Measurements from ENCODE around the gene CACNG1. TPM values are rescaled to one million over a fixed set of nuclear protein-coding genes. Genes with fewer than 3 reads are reported as not detected.
"Not testable (repeated sequence)": the region's sequence is repeated elsewhere in the genome, so short reads cannot be mapped to it uniquely, and the experiment has no call there.

CACNG1 gene
- total RNA-seq, 1 donor from 2014 or later, result not detected

DNA sequence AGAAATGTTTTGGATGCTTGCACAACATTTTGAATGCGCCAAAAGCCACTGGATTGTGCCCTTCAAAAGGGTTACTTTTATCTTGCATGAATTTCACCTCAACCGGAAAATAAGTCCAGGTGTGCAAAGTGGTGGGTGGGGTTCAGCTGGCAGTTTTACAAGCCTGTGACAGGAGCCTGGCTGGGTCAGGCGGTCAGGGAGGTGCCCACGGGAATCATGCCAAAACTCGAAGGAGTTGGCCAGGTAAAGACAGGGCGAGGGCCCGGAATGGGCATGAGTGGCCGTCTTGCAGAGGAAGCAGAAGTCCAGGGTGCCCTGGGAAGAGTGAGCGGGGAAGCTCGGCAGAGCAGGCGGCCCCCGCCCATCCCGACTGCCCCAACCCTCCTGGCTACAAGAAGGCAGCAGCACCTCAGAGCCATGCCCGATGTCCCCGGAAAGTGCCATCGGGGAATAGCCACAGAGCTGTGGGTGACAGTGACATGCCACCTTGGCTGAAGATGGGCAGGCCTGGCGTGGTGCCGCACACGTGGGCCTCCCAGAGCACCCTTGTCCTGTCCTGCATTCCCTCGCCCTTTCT is 19.1 kb upstream of the CACNG1 start:
- DNase-seq (ENCODE audit: low read depth in 2 of 2), result no peak

DNA sequence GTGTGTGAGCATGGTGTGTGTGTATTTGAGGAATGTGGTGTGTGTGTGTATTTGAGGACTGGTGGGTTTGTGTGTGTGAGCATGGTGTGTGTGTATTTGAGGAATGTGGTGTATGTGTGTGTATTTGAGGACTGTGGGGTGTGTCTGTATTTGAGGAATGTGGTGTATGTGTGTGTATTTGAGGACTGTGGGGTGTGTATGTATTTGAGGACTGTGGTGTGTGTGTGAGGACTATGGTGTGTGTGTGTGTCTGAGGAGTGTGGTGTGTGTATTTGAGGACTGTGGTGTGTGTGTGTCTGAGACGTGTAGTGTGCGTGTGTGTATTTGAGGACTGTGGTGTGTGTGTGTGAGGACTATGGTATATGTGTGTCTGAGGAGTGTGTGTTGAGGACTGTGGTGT is 18.0 kb upstream of the CACNG1 start:
- no peak for DNase-seq (ENCODE audit: low read depth in 2 of 2)

DNA sequence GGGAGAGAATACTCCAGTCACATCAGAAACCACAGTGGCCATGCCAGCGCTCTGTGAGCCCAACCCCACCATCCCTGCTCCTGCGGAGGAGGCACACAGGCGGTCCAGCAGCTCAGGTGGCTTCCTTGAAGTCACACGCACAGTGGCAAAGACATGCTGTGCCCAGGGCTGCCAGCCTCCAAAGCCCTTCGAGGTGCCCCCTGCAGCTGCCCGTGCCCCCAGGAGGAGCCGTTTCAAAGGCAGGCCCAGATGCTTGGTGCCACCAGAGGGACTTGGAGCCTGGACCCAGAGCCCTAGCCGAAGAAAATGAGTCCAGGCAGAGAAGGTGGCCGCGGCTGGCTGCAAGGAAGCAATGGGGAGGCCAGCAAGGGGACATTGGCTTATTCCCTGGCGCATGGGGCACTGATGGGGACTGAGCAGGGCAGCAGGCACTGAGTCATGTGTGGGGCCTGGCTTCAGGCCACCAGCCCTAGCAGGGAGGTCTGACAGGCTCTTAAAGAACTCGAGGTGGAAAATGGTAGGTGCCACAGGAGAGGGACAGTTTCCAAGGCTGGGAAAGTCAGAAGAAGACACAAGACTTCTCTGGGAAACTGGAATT is 17.2 kb upstream of the CACNG1 start:
- DNase-seq (ENCODE audit: low read depth in 2 of 2), result no peak

DNA sequence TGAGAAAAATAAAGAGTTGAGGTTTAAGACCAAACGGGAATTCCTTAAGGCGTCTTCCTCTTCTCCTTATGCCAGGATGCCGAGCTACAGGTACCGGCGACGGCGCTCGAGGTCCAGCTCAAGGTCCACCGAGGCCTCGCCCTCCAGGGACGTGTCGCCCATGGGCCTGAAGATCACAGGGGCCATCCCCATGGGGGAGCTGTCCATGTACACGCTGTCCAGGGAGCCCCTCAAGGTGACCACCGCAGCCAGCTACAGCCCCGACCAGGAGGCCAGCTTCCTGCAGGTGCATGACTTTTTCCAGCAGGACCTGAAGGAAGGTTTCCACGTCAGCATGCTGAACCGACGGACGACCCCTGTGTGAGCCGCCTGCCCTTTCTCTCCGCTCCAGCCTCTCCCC is 13.7 kb upstream of the CACNG1 start:
- DNase-seq (ENCODE audit: low read depth in 2 of 2), result no peak

DNA sequence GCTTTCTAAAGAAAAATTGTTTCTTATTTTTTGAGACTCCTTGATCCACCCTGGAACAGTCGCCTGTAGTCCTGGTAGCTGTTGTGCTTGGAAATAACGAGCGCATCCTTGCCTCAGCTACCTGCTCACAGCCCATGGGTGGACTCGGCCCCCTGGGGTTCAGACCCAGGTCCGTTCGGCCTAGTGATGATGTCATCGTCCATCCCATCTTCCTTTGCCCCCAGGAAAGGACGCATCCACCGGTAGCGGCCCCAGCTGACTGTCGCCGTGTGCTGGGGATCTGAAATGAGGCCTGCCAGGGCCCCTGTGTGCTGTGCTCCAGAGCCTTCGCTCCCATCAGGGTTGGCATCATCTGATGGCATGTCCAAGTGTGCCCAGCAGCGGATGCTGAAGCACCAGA is 12.0 kb upstream of the CACNG1 start:
- no peak for DNase-seq (ENCODE audit: low read depth in 2 of 2)

DNA sequence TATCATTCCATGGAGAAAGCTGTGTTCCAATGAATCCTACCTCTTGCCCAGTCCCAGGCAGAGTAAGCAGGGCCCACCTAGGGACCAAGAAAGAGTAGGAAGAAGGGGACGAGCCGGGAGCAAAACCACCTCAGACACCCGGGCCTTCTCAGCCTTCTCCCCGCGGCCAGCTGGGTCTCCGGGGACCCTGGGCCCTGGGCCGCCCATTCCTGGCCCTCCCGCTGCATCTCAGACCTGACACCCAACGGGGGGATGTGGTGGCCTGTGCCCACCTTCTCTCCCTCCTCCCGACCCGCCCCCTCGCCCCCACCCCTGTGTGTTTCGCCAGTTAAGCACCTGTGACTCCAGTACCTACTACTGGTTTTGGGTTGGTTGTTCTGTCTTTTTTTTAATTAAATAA is 11.4 kb upstream of the CACNG1 start:
- DNase-seq (ENCODE audit: low read depth in 2 of 2), result no peak

DNA sequence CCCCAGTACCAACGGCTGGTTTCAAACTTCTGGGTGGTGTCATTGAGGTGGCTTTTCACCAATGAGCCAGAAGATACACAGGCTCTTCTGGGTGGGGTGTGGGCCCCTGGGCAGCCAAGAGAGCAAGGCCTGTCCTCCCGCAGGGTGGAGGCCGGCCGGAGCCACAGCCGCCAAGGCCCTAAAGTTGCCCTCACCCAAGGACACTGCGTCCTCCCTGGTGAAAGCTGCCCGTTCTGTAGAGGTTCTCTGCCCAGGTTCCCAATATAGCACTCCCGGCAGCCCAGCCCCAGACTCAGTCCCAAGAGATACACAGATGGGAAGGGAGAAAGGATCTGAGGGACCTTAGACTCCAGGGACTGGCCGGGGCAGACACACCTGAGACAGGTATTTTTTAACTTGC is 10.7 kb upstream of the CACNG1 start:
- no peak for DNase-seq (ENCODE audit: low read depth in 2 of 2)

DNA sequence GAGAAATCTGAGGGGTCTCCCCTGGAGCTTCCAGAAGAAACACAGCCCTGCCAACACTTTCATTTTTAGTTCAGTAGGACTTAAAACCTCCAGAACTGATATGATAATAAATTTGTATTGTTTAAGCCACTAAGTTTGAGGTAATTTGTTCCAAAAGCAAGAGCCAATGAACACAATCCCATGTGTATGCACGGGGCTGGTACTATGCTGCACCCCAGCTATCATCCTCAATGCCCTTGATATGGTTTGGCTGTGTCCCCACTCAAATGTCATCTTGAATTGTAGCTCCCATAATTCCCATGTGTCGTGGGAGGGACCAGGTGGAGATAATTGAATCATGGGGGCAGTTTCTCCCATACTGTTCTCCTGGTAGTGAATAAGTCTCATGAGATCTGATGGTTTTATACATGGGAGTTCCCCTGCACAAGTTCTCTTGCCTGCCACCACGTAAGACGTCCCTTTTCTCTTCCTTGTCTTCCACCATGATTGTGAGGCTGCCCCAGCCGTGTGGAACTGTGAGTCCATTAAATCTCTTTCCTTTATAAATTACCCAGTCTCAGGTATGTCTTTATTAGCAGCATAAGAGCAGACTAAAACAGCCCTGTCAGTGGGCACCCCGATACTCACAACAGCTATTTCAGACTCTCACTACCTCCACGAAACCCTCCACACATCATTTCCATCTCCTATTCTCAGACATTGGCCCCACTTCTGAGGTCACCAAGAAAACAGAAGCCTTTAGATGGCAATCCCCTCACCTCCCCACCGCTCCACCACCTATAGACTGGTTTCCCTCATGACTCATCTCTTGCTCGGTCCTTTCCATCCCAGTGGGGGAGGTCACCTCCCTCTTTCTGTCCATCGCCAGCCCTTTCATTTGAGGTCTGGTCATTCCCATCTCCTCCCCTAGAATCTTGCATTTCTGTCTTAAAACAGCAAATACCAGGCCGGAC is 8.9 kb upstream of the CACNG1 start:
- no peak for DNase-seq (ENCODE audit: low read depth in 2 of 2)

DNA sequence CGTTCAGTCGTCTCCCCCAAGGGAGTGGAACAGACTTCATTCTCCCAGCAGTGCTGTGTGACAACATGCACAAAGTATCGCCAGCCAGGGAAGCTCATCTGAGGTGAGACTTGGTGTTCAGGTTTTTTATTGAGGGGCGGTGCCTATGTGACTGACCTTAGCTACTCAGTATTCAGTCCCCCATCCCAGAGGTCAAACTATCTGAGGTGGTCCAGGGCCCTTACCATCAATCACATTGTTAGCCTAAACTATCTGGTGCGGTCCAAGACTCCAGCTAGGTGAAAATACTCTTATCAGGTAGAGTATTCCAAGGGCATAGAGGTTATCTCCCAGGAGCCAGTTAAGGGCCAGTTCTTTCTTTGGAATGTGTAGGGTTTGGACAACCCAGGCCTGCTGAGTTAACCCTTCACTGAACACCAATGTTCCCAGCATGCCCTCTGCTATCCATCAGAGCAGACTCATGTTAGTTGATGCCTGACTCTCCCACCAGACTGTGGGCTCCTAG is 5.4 kb upstream of the CACNG1 start:
- no peak for DNase-seq (ENCODE audit: low read depth in 2 of 2)

DNA sequence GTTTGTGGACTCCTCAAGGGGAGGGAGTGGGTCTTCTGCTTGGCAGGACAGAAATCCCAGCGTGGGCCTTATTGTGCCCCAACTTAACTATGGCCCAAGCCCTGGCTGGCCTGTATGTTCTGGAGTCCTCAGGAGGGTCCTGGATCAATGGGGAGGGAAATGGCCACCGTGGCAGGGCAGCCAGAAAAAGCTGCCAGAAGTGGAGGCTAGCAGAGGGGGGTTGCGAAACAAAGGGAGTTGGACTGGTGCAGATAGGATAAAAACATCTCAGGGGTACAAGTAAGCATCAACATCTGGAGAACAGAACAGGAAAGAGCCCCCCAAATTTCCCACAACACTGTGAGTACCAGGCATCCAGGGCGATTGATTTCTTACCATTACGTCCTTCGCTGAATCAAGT is 3.7 kb upstream of the CACNG1 start:
- DNase-seq (ENCODE audit: low read depth in 2 of 2), result no peak

DNA sequence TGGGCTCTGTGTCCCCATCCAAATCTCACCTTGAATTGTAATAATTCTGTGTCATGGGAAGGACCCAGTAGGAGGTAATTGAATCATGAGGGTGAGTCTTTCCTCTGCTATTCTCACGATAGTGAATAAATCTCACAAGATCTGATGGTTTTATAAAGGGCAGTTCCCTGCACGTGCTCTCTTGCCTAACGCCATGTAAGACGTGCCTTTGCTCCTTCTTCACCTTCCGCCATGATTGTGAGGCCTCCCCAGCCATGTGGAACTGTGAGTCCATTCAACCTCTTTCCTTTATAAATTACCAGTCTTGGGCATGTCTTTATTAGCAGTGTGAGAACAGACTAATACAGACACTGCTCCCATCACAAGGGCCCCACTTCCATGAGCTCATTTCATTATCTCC is 3.2 kb upstream of the CACNG1 start:
- DNase-seq (ENCODE audit: low read depth in 2 of 2), result not testable (repeated sequence)

DNA sequence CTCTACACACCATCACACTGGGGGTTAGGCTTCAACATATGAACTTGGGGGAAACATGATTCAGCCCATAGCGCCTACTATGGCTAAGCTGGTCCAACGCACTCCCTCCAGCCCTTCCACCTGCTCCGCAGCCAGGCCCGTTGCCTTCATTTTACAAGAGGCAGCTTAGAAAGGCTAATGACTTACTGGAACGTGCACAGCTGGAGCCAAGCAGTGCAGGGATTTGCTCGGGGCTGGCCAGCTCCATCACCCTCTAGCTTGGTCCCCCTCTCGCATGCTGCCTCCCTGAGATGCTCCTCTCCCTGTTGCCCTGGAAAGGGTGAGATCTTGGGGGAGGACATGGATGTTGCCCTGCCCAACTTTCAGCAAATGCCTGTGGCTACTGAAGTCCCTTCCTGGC is 2.8 kb upstream of the CACNG1 start:
- DNase-seq (ENCODE audit: low read depth in 2 of 2), result no peak

DNA sequence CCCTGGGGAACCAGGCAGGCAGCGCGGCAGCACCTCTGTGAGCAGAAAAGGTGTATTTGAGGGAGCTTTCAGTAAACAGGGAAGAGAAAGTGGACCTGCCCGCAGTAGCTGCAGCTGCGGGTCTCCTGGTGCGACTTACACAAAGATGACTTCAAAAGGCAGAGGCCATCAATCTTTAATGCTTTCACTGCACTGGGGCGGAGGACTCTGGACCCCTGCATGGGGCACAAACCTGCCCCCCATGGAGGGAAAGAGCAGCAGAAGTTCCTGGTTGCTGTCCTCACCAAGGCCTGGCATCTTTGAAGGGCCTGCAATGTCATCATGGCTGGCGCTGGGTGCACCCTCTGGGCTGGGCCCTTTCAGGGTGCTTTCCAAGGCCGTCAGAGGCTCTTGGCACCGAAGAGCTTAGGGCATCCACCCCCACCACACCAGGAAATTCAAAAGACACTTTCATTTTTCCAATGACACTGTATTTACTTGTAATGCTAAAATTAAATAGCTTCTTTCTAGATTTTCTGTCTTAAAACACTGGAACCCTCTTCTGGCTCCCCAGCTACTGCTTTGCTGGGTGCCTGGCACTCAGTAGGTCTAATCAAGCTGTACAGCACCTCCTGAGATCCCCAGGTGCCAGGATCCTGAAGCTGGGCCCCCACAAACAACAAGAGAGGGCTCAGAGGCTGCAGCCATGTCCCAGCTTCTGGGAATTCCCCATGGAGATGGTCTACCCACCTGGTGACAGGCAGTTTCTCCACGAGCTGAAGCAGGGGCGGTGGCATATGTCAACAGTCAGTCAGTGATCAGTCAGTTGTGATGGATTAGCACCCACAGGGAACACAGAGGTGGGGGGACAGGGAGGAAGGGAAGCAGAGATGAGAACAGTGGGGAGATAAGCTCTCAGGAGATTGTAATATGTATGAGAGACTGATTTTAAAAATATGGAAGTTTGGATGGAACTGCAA is 2.1 kb upstream of the CACNG1 start:
- DNase-seq (ENCODE audit: low read depth in 2 of 2), result no peak

DNA sequence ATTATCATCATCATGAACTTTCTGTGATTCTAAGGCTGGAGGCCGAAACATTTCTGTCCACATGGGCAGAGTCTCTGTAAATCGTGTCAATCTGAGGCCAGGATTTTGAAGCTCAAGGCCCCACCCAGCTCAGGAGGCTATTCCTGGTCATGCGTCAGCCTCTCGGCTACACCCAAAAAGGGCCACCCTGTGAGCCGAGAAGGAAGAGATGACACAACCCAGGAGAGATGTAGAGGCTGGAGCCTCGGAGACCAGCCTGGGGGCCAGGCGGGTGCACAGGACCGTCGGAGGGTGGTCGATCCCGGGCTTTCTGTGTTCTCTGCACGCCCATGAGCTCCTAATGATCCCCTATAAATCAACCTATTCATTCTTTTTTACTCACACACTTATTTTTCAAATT is 1.1 kb upstream of the CACNG1 start:
- DNase-seq (ENCODE audit: low read depth in 2 of 2), result no peak

DNA sequence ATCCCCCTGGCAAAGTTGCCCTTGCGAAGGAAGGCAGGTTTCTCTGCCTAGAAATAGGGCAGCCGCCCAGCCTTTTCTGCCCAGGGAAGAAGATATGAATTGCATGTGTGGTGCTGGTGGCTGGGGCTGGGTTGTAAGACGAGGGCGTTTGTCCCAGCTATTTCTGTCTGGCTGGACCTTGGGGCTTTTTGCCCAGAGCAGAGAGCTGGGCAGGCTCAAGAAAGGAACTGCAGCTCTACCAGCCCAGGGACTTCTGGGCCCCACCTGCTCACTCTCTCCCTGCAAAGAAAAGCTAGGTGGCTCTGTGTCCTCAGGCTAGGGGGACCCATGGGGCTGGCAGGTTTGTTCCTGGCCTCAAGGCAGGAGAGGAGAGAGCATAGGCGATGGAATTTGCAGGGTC is 586 bp downstream of the CACNG1 start:
- no peak for DNase-seq (ENCODE audit: low read depth in 2 of 2)

DNA sequence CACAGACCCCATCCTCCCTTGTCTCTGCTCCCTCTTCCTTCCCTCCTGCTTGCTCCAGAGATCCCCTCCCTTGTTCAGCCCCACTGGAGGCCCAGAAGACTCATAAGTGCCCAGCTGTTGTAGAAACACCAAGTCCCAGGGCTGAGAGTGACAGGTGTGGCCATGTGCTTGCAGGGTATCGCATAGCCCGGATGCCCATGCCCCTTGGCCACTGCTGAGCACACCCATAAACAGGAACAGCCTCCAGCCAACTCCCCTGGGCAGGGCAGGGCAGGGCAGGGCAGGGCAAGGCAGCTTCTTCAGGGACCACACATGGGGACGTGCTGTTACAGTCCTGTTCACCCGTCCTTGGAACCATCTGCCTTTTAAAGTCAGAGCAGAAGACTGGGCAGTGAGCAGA is 2.0 kb downstream of the CACNG1 start:
- no peak for DNase-seq (ENCODE audit: low read depth in 2 of 2)

DNA sequence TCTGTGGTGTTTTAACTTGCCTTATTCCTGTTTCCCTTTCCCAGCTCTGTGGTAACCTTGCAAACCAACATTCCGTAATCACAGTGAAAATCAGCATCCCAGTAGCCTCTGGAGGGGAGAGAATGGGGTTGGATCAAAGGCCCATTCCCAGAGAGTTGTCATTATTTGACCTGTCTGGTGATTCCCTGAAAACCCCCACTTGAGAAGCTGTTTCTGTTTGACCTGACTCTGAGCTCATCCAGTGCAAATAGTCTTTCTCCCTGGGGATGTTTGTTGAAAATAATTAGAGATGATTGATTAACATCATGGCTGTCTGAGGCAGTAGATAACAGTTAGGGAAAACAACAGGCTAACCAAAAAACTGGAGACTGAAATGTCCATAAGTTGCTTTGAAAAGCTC is 3.0 kb downstream of the CACNG1 start:
- DNase-seq (ENCODE audit: low read depth in 2 of 2), result no peak

DNA sequence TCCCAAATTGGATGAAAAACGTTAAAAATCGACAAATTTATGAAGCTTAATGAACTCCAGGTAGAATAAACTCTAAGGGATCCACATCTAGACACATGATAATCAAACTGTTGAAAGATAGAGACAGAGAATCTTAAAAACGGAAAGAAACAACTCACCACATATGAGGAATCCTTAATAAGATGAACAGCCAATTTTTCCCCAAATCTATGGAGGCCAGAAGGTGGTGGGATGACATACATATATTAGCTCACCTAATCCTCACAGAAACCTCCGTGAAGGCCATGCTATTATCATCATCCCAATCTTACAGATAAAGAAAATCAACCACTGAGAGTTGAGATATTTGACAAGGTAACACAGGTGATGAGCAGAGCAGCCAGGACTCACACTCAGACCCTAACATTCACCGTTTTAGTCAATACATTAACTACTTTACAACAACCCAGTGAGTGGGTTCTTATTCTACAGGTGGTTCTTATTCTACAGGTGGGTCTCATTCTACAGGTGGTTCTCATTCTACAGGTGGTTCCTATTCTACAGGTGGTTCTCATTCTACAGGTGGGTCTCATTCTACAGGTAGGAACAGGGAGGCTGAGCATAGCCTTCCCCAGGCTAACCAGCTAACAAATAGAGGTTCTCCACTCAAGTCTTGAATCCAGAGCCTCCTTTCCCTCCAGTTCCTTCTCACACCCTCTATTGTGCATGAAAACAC is 4.8 kb downstream of the CACNG1 start:
- DNase-seq (ENCODE audit: low read depth in 2 of 2), result no peak

DNA sequence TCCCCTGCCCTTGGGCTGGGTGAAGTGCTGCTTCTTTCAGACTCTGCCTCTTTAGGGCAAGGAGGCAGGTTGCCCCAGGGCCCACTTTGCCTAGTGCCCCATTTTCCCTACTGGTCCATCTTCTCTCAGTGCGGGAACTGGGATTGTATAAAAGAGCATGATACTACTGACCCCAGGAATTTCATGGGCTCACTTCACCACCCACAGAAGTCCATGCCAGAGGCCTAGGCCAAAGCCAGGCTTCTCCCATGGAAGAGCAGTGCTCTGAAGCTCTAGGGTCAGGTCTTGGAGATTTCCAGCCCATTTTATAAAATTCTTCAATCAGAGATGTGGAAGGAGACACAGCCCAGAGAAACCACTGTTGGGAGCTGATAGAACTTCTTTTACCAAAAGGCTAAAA is 5.7 kb downstream of the CACNG1 start:
- DNase-seq (ENCODE audit: low read depth in 2 of 2), result no peak

DNA sequence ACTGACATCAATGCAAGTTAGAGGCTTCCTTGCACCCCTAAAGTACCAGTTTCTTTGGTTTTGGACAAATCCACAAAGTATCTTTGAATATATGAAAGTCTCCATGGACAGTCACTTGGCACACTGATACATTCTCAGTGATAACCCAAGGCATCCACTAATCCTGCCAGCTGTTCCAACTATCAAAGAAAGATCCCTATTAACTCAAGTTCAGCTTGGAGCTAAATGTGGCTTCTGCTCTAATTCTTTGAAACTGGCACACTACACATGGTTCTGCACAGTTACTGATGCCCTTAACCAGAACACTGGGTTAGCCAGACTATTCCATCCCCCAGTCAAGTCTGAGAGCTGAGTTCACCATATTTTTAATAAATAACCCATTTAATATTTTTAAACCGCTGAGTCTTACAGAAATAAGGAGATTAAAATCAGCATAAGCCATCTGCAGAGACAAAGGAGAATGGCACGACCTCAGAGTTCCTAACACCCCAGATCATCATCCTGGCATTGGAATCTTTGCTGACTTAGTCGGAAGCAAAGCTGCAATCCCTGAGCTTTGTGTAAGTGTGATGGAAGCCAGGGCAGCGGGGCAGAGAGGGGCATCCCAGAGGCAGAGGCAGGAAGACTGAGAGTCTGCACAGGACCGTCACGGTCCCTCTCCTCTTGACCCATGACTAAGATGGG is 6.3 kb downstream of the CACNG1 start:
- no peak for DNase-seq (ENCODE audit: low read depth in 2 of 2)
